ENCODE data around the gene CALHM3. TPM values are rescaled to one million over a fixed set of nuclear protein-coding genes. Genes with fewer than 3 reads are reported as not detected.

CALHM3 gene
- polyA plus RNA-seq, 1 of the 3 experiments (the other 2 are of a cell fraction) = not detected

- no peaks in the 10 kb centered on the region for H3K79me2 ChIP-seq (ENCODE audit: insufficient read depth)
- peaks cover 6 to 32% of the 10 kb centered on the region in 2 experiments; a peak in 3 of 4 replicates for H3K4me1 ChIP-seq (ENCODE audit: control insufficient read depth in 1 of 2, insufficient read depth in 2 of 2, low read depth in 1 of 2, low read length in 1 of 2)
- H3K27me3 ChIP-seq (ENCODE audit: insufficient read depth) = peaks cover 13% of the 10 kb centered on the region
- peak; percentile 66 for DNase-seq
- H3K9ac ChIP-seq = no peak overlapping the region
- H3K9me3 ChIP-seq = no peaks in the 10 kb centered on the region
- CTCF ChIA-PET = interaction anchor here (0.7 to 1.9 kb wide), 4 partner anchors 14 to 57 kb away, joined by 3 to 8 read pairs (median 4); partner anchors contain the start of gene NEURL1
- H4K20me1 ChIP-seq (ENCODE audit: insufficient read depth) = no peaks in the 10 kb centered on the region
- no peak overlapping the region for H2AFZ ChIP-seq (ENCODE audit: low read depth)
- POLR2A ChIA-PET = no interaction called here
- H3F3A ChIP-seq (replicated peaks; ENCODE audit: insufficient read depth) = peaks cover 5% of the 10 kb centered on the region
- no peaks in the 10 kb centered on the region for H3K36me3 ChIP-seq (replicated peaks in 1 of 2; ENCODE audit: control insufficient read depth in 1 of 2, insufficient read depth in 2 of 2, low read length in 1 of 2)
- no peak overlapping the region for H3K4me2 ChIP-seq
- no peak overlapping the region for H3K4me3 ChIP-seq (ENCODE audit: low read depth in 2 of 2, low read length in 1 of 2)
- TF ChIP-seq, protein P1, sequence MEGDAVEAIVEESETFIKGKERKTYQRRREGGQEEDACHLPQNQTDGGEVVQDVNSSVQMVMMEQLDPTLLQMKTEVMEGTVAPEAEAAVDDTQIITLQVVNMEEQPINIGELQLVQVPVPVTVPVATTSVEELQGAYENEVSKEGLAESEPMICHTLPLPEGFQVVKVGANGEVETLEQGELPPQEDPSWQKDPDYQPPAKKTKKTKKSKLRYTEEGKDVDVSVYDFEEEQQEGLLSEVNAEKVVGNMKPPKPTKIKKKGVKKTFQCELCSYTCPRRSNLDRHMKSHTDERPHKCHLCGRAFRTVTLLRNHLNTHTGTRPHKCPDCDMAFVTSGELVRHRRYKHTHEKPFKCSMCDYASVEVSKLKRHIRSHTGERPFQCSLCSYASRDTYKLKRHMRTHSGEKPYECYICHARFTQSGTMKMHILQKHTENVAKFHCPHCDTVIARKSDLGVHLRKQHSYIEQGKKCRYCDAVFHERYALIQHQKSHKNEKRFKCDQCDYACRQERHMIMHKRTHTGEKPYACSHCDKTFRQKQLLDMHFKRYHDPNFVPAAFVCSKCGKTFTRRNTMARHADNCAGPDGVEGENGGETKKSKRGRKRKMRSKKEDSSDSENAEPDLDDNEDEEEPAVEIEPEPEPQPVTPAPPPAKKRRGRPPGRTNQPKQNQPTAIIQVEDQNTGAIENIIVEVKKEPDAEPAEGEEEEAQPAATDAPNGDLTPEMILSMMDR (IDR thresholded peaks at IDR 0.05) = peak; percentile 11; the same call in 1 of the 2 replicates
- TF ChIP-seq YY1 (IDR thresholded peaks at IDR 0.05; ENCODE audit: low read depth) (no peak), POLR2AphosphoS5 (IDR thresholded peaks at IDR 0.05; ENCODE audit: low read depth, low read length) (no peak), RAD21 (IDR thresholded peaks at IDR 0.05; ENCODE audit: low read length) (peak; percentile 12; the same call in 1 of the 2 replicates), EP300 (IDR thresholded peaks at IDR 0.05; ENCODE audit: borderline replicate concordance in 1 of 2, low read depth in 1 of 2, low read length in 1 of 2) (peak in 1 of 2 experiments; percentile 41; a peak in 1 of 4 replicates), RCOR1 (IDR thresholded peaks at IDR 0.05; ENCODE audit: low read length) (peak; percentile 35; the same call in 1 of the 2 replicates), ELF1 (IDR thresholded peaks at IDR 0.05) (no peak), SMC3 (IDR thresholded peaks at IDR 0.05; ENCODE audit: low read depth, low read length) (no peak)
- peak overlapping the region in 1 of 2 experiments; percentile 39; a peak in 2 of 4 replicates for H3K27ac ChIP-seq (ENCODE audit: low read depth in 2 of 2, low read length in 1 of 2)
- WGBS (ENCODE audit: low lambda C conversion rate) = 57% methylated on average over 9 of the region's 10 CpGs
- H3K9me2 ChIP-seq = no peaks in the 10 kb centered on the region
These were observed 28.5 kb upstream of the CALHM3 start for GRCh38 chr10:103507235-103508191.

GRCh38 chr10:103506061-103506460 is 27.0 kb upstream of the CALHM3 start:
- CTCF ChIA-PET = interaction anchor here (0.8 to 2.3 kb wide), 3 partner anchors 13 to 90 kb away, joined by 3 to 7 read pairs (median 6); partner anchors contain the start of gene NEURL1
- 95% methylated on average over 4 of the region's 4 CpGs for WGBS (ENCODE audit: low lambda C conversion rate)
- no peak for TF ChIP-seq TEAD4 (IDR thresholded peaks at IDR 0.05; ENCODE audit: borderline replicate concordance, insufficient read depth)
- no peak for TF ChIP-seq RAD21 (IDR thresholded peaks at IDR 0.05; ENCODE audit: low read length)
- TF ChIP-seq, protein P2, sequence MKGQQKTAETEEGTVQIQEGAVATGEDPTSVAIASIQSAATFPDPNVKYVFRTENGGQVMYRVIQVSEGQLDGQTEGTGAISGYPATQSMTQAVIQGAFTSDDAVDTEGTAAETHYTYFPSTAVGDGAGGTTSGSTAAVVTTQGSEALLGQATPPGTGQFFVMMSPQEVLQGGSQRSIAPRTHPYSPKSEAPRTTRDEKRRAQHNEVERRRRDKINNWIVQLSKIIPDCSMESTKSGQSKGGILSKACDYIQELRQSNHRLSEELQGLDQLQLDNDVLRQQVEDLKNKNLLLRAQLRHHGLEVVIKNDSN (IDR thresholded peaks at IDR 0.05; ENCODE audit: borderline replicate concordance, low read depth) = no peak
- TF ChIP-seq FOXJ3 (CRISPR knock-in tag; IDR thresholded peaks at IDR 0.05) = no peak
- no peak for TF ChIP-seq CHD2 (IDR thresholded peaks at IDR 0.05; ENCODE audit: low read length, partially characterized antibody)
- no peak for TF ChIP-seq GABPA (IDR thresholded peaks at IDR 0.05; ENCODE audit: low read depth)

More at GRCh38 chr10:103506061-103506460, 27.0 kb upstream of the CALHM3 start:
- POLR2A ChIA-PET = no interaction called here
- no peak overlapping the region for H3K9ac ChIP-seq
- H3K4me2 ChIP-seq = no peak overlapping the region
- H3K27me3 ChIP-seq (ENCODE audit: insufficient read depth) = peaks cover 13% of the 10 kb centered on the region
- no peaks in the 10 kb centered on the region for H3K36me3 ChIP-seq (replicated peaks in 1 of 2; ENCODE audit: control insufficient read depth in 1 of 2, insufficient read depth in 2 of 2, low read length in 1 of 2)
- no peak overlapping the region for H2AFZ ChIP-seq (ENCODE audit: low read depth)
- no peak overlapping the region for H3K27ac ChIP-seq (ENCODE audit: low read depth in 2 of 2, low read length in 1 of 2)
- no peak overlapping the region for H3K4me3 ChIP-seq (ENCODE audit: low read depth in 2 of 2, low read length in 1 of 2)
- H3K9me2 ChIP-seq = no peaks in the 10 kb centered on the region
- H3K79me2 ChIP-seq (ENCODE audit: insufficient read depth) = no peaks in the 10 kb centered on the region
- peaks cover 6 to 40% of the 10 kb centered on the region in 2 experiments; a peak in 3 of 4 replicates for H3K4me1 ChIP-seq (ENCODE audit: control insufficient read depth in 1 of 2, insufficient read depth in 2 of 2, low read depth in 1 of 2, low read length in 1 of 2)
- DNase-seq = peak; percentile 1
- H3F3A ChIP-seq (replicated peaks; ENCODE audit: insufficient read depth) = peaks cover 5% of the 10 kb centered on the region
- H3K9me3 ChIP-seq = no peaks in the 10 kb centered on the region
- H4K20me1 ChIP-seq (ENCODE audit: insufficient read depth) = no peaks in the 10 kb centered on the region
